ENCODE data around the gene OLFM2.
"Not testable (repeated sequence)": the region's sequence is repeated elsewhere in the genome, so short reads cannot be mapped to it uniquely, and the experiment has no call there.

Gene OLFM2

GRCh38 chr19:9827289-9828238 is 108.8 kb downstream of the OLFM2 start, which contains the start of gene UBL5:
Gene UBL5 (plus strand): TSS chr19:9827918. CDS start chr19:9828338, 420 bp downstream.
- no peaks in the 10 kb centered on the region for H3K27me3 ChIP-seq (ENCODE audit: insufficient read depth, insufficient read length)
- H3K9ac ChIP-seq (ENCODE audit: insufficient read length, low read depth): peak within 1 kb of the TSS; percentile 94
- DNase-seq (ENCODE audit: low read depth, low spot score): peak; percentile 76
- H3K9me3 ChIP-seq (ENCODE audit: insufficient read depth, low read length): no peaks in the 10 kb centered on the region
- TF ChIP-seq YY1 (IDR thresholded peaks at IDR 0.05; ENCODE audit: insufficient read depth, insufficient read length) (no peak), SUZ12 (IDR thresholded peaks at IDR 0.05; ENCODE audit: extremely low read depth, insufficient read depth, insufficient read length) (no peak), ZNF274 (IDR thresholded peaks at IDR 0.05; ENCODE audit: low read depth, low read length) (no peak)
- peaks cover 39% of the 10 kb centered on the region for H3K36me3 ChIP-seq (ENCODE audit: insufficient read depth, insufficient read length, low read length)
- H3K4me3 ChIP-seq (ENCODE audit: insufficient read length, low read depth): peak within 1 kb of the TSS; percentile 88
- H3K4me1 ChIP-seq (ENCODE audit: insufficient read depth, insufficient read length): no peaks in the 10 kb centered on the region

- H3K9ac ChIP-seq (ENCODE audit: insufficient read length, low read depth): no peak overlapping the region
- no peaks in the 10 kb centered on the region for H3K27me3 ChIP-seq (ENCODE audit: insufficient read depth, insufficient read length)
- peaks cover 14% of the 10 kb centered on the region for H3K36me3 ChIP-seq (ENCODE audit: insufficient read depth, insufficient read length, low read length)
- DNase-seq (ENCODE audit: low read depth, low spot score): no peak
- TF ChIP-seq SUZ12 (IDR thresholded peaks at IDR 0.05; ENCODE audit: extremely low read depth, insufficient read depth, insufficient read length) (no peak), YY1 (IDR thresholded peaks at IDR 0.05; ENCODE audit: insufficient read depth, insufficient read length) (no peak), ZNF274 (IDR thresholded peaks at IDR 0.05; ENCODE audit: low read depth, low read length) (no peak)
- H3K4me1 ChIP-seq (ENCODE audit: insufficient read depth, insufficient read length): peaks cover 3% of the 10 kb centered on the region
- no peak overlapping the region for H3K4me3 ChIP-seq (ENCODE audit: insufficient read length, low read depth)
- H3K9me3 ChIP-seq (ENCODE audit: insufficient read depth, low read length): no peaks in the 10 kb centered on the region
Measured at GRCh38 chr19:9823816-9824215, 112.5 kb downstream of the OLFM2 start.

GRCh38 chr19:9820034-9820433 is 116.3 kb downstream of the OLFM2 start:
- DNase-seq (ENCODE audit: low read depth, low spot score); H3K27me3 ChIP-seq (ENCODE audit: insufficient read depth, insufficient read length); H3K4me1 ChIP-seq (ENCODE audit: insufficient read depth, insufficient read length): not testable (repeated sequence)
- peaks cover 27% of the 10 kb centered on the region for H3K36me3 ChIP-seq (ENCODE audit: insufficient read depth, insufficient read length, low read length)
- peak overlapping the region; percentile 26 for H3K9ac ChIP-seq (ENCODE audit: insufficient read length, low read depth)
- peak overlapping the region; percentile 8 for H3K4me3 ChIP-seq (ENCODE audit: insufficient read length, low read depth)
- H3K9me3 ChIP-seq (ENCODE audit: insufficient read depth, low read length): peaks cover 19% of the 10 kb centered on the region; the same call in 1 of the 2 replicates

GRCh38 chr19:9819596-9819909 is 116.8 kb downstream of the OLFM2 start:
- H3K27me3 ChIP-seq (ENCODE audit: insufficient read depth, insufficient read length): no peaks in the 10 kb centered on the region
- TF ChIP-seq ZNF274 (IDR thresholded peaks at IDR 0.05; ENCODE audit: low read depth, low read length): no peak
- TF ChIP-seq SUZ12 (IDR thresholded peaks at IDR 0.05; ENCODE audit: extremely low read depth, insufficient read depth, insufficient read length): no peak
- TF ChIP-seq YY1 (IDR thresholded peaks at IDR 0.05; ENCODE audit: insufficient read depth, insufficient read length): no peak
- H3K9me3 ChIP-seq (ENCODE audit: insufficient read depth, low read length): peaks cover 21% of the 10 kb centered on the region; the same call in 1 of the 2 replicates
- H3K4me3 ChIP-seq (ENCODE audit: insufficient read length, low read depth): peak overlapping the region; percentile 8
- H3K36me3 ChIP-seq (ENCODE audit: insufficient read depth, insufficient read length, low read length): peaks cover 27% of the 10 kb centered on the region
- no peak overlapping the region for H3K9ac ChIP-seq (ENCODE audit: insufficient read length, low read depth)
- H3K4me1 ChIP-seq (ENCODE audit: insufficient read depth, insufficient read length): peaks cover 3% of the 10 kb centered on the region
- no peak for DNase-seq (ENCODE audit: low read depth, low spot score)

- no peaks in the 10 kb centered on the region for H3K27me3 ChIP-seq (ENCODE audit: insufficient read depth, insufficient read length)
- DNase-seq (ENCODE audit: low read depth, low spot score): peak; percentile 99
- H3K9ac ChIP-seq (ENCODE audit: insufficient read length, low read depth): peak within 1 kb of the TSS; percentile 97
- peaks cover 21% of the 10 kb centered on the region; the same call in 1 of the 2 replicates for H3K9me3 ChIP-seq (ENCODE audit: insufficient read depth, low read length)
- no peak for TF ChIP-seq SUZ12 (IDR thresholded peaks at IDR 0.05; ENCODE audit: extremely low read depth, insufficient read depth, insufficient read length)
- TF ChIP-seq ZNF274 (IDR thresholded peaks at IDR 0.05; ENCODE audit: low read depth, low read length): no peak
- TF ChIP-seq YY1 (IDR thresholded peaks at IDR 0.05; ENCODE audit: insufficient read depth, insufficient read length): peak; percentile 74
- H3K36me3 ChIP-seq (ENCODE audit: insufficient read depth, insufficient read length, low read length): peaks cover 26% of the 10 kb centered on the region
- H3K4me1 ChIP-seq (ENCODE audit: insufficient read depth, insufficient read length): peaks cover 3% of the 10 kb centered on the region
- peak within 1 kb of the TSS; percentile 99 for H3K4me3 ChIP-seq (ENCODE audit: insufficient read length, low read depth)
Measured at GRCh38 chr19:9818734-9819595, 117.3 kb downstream of the OLFM2 start, which contains the start of gene FBXL12. Gene FBXL12 (minus strand): TSS chr19:9819079. CDS start chr19:9818813, 266 bp downstream.

GRCh38 chr19:9818175-9818733 is 118.1 kb downstream of the OLFM2 start:
- TF ChIP-seq YY1 (IDR thresholded peaks at IDR 0.05; ENCODE audit: insufficient read depth, insufficient read length) (no peak), SUZ12 (IDR thresholded peaks at IDR 0.05; ENCODE audit: extremely low read depth, insufficient read depth, insufficient read length) (no peak), ZNF274 (IDR thresholded peaks at IDR 0.05; ENCODE audit: low read depth, low read length) (no peak)
- peaks cover 3% of the 10 kb centered on the region for H3K4me1 ChIP-seq (ENCODE audit: insufficient read depth, insufficient read length)
- peak overlapping the region; percentile 99 for H3K4me3 ChIP-seq (ENCODE audit: insufficient read length, low read depth)
- H3K27me3 ChIP-seq (ENCODE audit: insufficient read depth, insufficient read length): no peaks in the 10 kb centered on the region
- peaks cover 26% of the 10 kb centered on the region for H3K36me3 ChIP-seq (ENCODE audit: insufficient read depth, insufficient read length, low read length)
- H3K9me3 ChIP-seq (ENCODE audit: insufficient read depth, low read length): peaks cover 21% of the 10 kb centered on the region; the same call in 1 of the 2 replicates
- H3K9ac ChIP-seq (ENCODE audit: insufficient read length, low read depth): peak overlapping the region; percentile 97
- DNase-seq (ENCODE audit: low read depth, low spot score): no peak
